Natural killer cell treated with Interleukin-12 subunit alpha and Interleukin-12 subunit beta and Interleukin-15 and Interleukin-18, amount 100 ng/mL, for 72 hours (primary cell): ENCODE measurements around the gene CD69. TPM values are rescaled to one million over a fixed set of nuclear protein-coding genes. Genes with fewer than 3 reads are reported as not detected.
"Not testable (repeated sequence)": the region's sequence is repeated elsewhere in the genome, so short reads cannot be mapped to it uniquely, and the experiment has no call there.

Source experiments
- ATAC-seq, 2 donors: fragments of 150-1000 bp; cut with Tn5 transposase in 1 of 2; sonication (Bioruptor Pico), chemical (Tn5 transposase) in 1 of 2; 2 replicates each; pipeline ENCODE4 v1.10.0; 2021
- DNase-seq: peaks from one replicate; pipeline ENCODE4 v3.0.0; 2022; ENCODE audit warnings: low spot score
- H3K27ac Mint-ChIP-seq, 2 donors: 1 replicate in 1 of 2; 2 replicates in 1 of 2; pipeline ENCODE4 v1.8.0; 2022; ENCODE audit warnings: mixed read lengths in 2 of 2, mild to moderate bottlenecking in 1 of 2, moderate library complexity in 1 of 2
- H3K27me3 Mint-ChIP-seq, 2 donors: 1 replicate in 1 of 2; 2 replicates in 1 of 2; pipeline ENCODE4 v1.8.0; 2022; ENCODE audit warnings: mixed read lengths in 2 of 2
- H3K36me3 Mint-ChIP-seq: one replicate; pipeline ENCODE4 v1.8.0; 2022; ENCODE audit warnings: mixed read lengths
- H3K4me1 Mint-ChIP-seq, 2 donors: 1 replicate in 1 of 2; 2 replicates in 1 of 2; pipeline ENCODE4 v1.8.0; 2022; ENCODE audit warnings: low read depth in 2 of 2, mixed read lengths in 2 of 2, mild to moderate bottlenecking in 1 of 2
- H3K4me3 Mint-ChIP-seq: one replicate; pipeline ENCODE4 v1.8.0; 2022; ENCODE audit warnings: mixed read lengths
- H3K9me3 Mint-ChIP-seq: 2 replicates; pipeline ENCODE4 v1.8.0; 2022; ENCODE audit warnings: mixed read lengths
- total RNA-seq, 2 donors: library from RNA; stranded (reverse); gene quantifications; one replicate each; pipeline ENCODE4 v1.2.3, GENCODE V29; 2022

CD69 gene
- total RNA-seq, 2 donors from 2014 or later: 53.6 to 55.6 TPM

DNA sequence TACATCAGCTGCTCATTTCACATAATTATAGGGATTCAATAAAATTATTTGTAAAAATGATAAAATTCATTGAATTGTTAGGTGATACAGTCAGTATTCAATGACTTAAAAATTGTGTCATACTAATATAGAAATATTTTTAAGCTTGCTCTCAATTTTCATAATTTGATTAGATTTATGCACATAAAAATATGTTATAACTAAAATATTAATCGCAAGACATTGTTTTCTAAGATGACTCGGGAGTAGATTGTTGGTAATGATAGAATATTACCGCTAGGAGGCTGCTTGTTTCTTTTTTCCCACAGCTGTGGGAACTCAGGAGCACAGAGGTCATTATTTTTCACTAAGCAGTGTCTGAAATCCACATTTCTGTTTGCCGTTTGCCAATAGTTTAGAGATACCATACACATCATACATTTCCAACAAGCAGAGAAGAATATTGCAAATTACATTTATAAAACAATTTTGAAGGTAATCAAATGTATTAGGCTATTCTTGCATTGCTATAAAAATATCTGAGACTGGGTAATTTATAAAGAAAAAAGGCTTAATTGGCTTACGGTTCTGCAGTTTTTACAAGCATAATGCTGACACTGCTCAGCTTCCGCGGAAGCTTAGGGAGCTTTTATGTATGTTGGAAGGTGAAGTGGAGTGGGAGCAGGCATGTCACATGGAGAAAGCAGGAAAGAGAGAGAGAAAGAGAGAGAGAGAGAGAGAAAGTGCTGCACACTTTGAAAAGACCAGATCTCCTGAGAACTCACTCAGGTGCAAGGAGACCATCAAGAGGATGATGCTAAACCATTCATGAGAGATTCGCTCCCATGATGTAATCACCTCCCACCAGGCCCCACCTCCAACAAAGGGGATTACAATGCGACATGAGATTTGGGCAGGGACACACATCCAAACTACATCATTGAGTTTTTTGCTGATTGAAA is 9.2 kb downstream of the CD69 start:
- Mint-ChIP-seq H3K27me3 (no peaks in the 10 kb centered on the region), H3K4me3 (peak overlapping the region; percentile 65)
- no peak for DNase-seq

DNA sequence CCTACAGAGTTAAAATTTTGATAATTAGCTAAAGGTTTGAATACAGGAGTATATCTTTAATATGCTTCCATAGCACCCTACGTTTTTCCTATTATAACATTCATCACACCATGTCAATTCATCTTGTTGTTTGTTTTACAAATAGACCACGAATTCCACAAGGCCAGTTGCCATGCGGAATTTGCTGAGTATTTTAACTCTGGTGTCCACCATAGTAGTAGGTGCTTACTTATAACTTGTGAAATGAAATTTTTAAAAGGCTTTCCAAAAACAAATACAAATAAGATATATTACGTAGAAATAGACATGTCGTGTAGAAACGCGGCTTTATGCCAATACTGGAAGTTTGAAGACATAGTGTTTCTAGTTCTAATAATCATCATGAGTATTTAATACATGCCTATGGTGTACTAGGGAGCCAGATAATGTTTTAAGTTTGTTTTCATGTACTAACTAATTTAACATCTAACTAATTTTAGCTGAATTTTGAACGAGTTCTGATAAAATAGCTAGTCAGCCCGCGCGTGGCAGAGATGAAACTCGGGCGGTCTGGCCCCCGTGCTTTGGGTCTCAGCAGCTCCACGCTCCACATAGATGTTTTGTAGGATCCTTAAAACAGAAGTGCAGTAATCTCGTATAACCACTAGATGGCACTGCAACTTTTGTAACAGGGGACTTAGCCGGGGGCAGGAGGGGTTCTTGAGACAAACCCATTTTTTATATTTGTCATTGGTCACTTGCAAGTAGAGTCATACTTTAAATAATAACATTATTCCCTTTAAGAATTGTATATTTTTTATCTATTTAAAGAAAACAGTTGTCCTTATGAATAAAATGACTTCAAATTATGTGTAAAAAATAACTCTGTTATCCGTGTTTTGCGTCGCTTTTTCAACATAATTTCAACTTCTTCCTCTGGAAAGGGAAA is 10.2 kb downstream of the CD69 start:
- Mint-ChIP-seq H3K27me3 (no peaks in the 10 kb centered on the region), H3K4me1 (peaks cover 25 to 47% of the 10 kb centered on the region in 2 donors), H3K27ac (peak overlapping the region; percentile 58 to 78), H3K9me3 (no peaks in the 10 kb centered on the region), H3K36me3 (peaks cover 28% of the 10 kb centered on the region), H3K4me3 (peak overlapping the region; percentile 76)
- ATAC-seq (peak; percentile 88), DNase-seq (peak; percentile 80)

More for the DNA sequence above, 9.2 kb downstream of the CD69 start:
- Mint-ChIP-seq H3K36me3 (peaks cover 37% of the 10 kb centered on the region), H3K4me1 (peaks cover 31 to 55% of the 10 kb centered on the region in 2 donors), H3K27ac (peak overlapping the region; percentile 58 to 78), H3K9me3 (no peaks in the 10 kb centered on the region)
- peak; percentile 53 to 64 for ATAC-seq

DNA sequence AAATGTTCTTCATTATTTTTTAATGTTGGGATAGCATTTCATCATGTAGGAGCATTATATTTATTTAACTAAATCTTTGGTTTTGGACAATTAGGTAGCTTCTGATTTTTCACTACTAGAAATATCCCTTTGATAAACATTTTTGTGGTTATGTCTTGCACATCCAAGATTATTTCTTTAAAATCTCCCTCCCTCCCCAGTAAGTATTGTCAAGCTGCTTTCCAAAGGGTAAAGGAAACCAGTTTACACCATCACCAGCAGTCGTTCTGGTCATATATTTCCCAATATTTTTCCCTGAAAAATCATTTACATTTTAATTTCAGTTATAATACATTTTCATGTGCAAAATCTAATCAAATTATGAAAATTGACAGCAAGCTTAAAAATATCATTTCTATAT is 11.1 kb downstream of the CD69 start:
- Mint-ChIP-seq H3K4me3 (no peak overlapping the region), H3K36me3 (peaks cover 19% of the 10 kb centered on the region), H3K9me3 (no peaks in the 10 kb centered on the region), H3K4me1 (peaks cover 21 to 43% of the 10 kb centered on the region in 2 donors), H3K27me3 (no peaks in the 10 kb centered on the region), H3K27ac (peak overlapping the region in 1 of 2 donors; percentile 37)
- no peak for DNase-seq
- no peak for ATAC-seq

DNA sequence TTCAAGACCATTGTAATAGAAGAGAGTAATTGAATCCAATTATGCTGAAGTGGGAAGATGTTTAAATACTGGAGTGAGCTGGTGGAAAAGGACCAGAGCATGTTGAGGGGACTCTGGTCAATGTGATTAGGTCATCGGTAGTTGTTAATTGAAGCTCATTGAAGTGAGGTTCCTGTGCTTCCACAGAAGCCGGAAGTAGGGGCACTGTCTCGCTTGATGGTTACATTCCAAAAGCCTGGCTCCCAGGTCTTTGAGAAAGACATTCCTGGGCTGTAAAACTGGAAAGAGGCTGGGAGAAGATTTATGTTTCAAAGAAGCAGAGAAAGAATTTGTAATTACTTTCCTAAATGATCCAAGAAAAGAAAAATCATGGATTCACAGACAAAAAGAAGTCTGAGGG is 15.5 kb downstream of the CD69 start:
- Mint-ChIP-seq H3K36me3 (peaks cover 5% of the 10 kb centered on the region), H3K27ac (peak overlapping the region; percentile 28 to 38), H3K27me3 (no peaks in the 10 kb centered on the region), H3K9me3 (no peaks in the 10 kb centered on the region), H3K4me3 (peak overlapping the region; percentile 5), H3K4me1 (peaks cover 32 to 44% of the 10 kb centered on the region in 2 donors)
- ATAC-seq (no peak), DNase-seq (no peak)

DNA sequence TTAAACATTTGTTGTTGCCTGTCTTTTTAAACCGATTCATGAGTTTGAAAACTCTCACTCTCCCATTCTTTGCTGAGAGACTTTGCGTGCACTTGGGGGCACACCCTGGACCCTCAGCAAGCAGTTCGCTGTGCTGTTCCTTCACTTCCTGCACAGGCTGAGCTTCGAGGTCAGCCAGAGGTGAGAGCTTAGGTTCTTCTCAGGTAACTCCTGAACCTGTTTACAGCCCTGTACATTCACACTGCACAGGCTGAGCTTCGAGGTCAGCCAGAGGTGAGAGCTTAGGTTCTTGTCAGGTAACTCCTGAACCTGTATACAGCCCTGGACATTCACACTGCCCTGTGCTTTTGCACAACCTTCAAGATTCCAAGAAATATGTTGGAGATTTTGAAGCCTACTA is 18.0 kb downstream of the CD69 start:
- H3K4me3 Mint-ChIP-seq: peak overlapping the region; percentile 82
- H3K36me3 Mint-ChIP-seq: peaks cover 7% of the 10 kb centered on the region
- peak in 1 of 2 donors; percentile 22 for ATAC-seq
- no peaks in the 10 kb centered on the region for H3K27me3 Mint-ChIP-seq
- no peaks in the 10 kb centered on the region for H3K9me3 Mint-ChIP-seq
- peak overlapping the region; percentile 83 to 89 for H3K27ac Mint-ChIP-seq
- H3K4me1 Mint-ChIP-seq: peaks cover 34 to 50% of the 10 kb centered on the region in 2 donors
- DNase-seq: no peak

DNA sequence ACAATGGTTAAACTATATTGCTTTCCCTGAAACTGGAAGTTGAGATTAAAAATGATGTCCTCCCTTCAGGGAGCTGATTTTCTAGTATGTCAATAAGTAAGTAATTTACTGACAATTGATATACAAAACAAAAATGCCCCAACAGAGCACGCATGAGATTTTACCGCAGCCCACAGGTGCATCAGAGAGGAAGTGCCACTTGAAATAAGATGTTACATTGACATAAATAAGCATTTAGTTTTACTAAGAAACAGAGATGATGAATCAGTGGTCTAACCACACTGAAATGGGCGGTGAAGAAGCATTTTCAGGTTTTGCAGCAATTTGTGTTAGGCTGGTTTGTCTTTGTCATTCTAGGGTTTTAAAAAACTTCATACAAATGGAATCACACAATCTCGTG is 19.0 kb downstream of the CD69 start:
- H3K4me1 Mint-ChIP-seq: peaks cover 40 to 50% of the 10 kb centered on the region in 2 donors
- peak overlapping the region; percentile 82 for H3K4me3 Mint-ChIP-seq
- H3K9me3 Mint-ChIP-seq: no peaks in the 10 kb centered on the region
- no peaks in the 10 kb centered on the region for H3K27me3 Mint-ChIP-seq
- peaks cover 7% of the 10 kb centered on the region for H3K36me3 Mint-ChIP-seq
- DNase-seq (peak; percentile 77), ATAC-seq (peak; percentile 91 to 94)
- peak overlapping the region; percentile 83 to 89 for H3K27ac Mint-ChIP-seq

DNA sequence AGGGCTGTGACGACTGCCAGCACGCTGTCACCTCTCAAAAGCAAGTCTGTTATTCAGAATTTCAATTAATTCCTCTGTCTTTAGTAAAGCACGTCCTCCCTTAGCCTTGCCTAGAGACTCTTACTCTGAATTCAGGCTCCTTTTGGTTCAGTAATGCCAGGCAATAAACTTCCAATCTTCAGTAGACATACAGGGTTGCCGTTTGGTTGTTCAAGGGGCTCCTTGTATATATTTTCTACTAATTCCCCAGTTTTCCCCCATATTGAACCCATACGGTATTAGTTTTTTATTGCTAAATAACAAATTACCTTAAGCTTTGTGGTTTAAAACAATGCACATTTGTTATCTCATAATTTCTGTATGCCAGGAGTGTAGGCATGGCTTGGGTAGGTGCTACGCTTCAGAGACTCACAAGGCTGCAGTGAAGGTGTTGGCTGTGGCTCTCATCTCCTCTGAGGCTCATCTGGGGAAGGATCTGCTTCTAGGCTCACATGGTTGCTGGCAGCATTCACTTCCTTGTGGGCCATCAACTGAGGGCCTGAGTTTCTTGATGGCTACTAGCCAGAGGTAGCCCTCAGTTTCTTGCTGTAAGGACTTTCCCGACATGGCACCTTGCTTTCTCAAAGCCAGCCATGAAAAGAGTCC is 20.5 kb downstream of the CD69 start:
- DNase-seq (no peak), ATAC-seq (no peak)
- Mint-ChIP-seq H3K27me3 (no peaks in the 10 kb centered on the region), H3K27ac (peak overlapping the region; percentile 45 to 81), H3K9me3 (no peaks in the 10 kb centered on the region), H3K4me3 (peak overlapping the region; percentile 64), H3K36me3 (peaks cover 7% of the 10 kb centered on the region), H3K4me1 (peaks cover 42 to 57% of the 10 kb centered on the region in 2 donors)

DNA sequence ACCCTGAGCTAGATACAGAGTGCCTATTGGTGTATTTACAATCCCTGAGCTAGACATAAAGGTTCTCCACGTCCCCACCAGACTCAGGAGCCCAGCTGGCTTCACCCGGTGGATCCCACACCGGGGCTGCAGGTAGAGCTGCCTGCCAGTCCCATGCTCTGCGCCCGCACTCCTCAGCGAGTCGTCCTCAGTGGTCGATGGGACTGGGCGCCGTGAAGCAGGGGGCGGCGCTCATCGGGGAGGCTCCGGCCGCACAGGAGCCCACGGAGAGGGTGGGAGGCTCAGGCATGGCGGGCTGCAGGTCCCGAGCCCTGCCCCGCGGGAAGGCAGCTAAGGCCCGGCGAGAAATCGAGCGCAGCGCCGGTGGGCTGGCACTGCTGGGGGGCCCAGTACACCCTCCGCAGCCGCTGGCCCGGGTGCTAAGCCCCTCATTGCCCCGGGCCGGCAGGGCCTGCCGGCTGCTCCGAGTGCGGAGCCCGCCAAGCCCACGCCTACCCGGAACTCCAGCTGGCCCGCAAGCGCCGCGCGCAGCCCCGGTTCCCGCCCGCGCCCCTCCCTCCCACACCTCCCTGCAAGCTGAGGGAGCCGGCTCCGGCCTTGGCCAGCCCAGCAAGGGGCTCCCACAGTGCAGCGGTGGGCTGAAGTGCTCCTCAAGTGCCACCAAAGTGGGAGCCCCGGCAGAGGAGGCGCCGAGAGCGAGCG is 21.1 kb downstream of the CD69 start:
- H3K36me3 Mint-ChIP-seq, H3K27me3 Mint-ChIP-seq, ATAC-seq, DNase-seq, H3K9me3 Mint-ChIP-seq: not testable (repeated sequence)
- Mint-ChIP-seq H3K27ac (peak overlapping the region; percentile 81), H3K4me1 (peaks cover 39 to 51% of the 10 kb centered on the region in 2 donors), H3K4me3 (peak overlapping the region; percentile 64)

DNA sequence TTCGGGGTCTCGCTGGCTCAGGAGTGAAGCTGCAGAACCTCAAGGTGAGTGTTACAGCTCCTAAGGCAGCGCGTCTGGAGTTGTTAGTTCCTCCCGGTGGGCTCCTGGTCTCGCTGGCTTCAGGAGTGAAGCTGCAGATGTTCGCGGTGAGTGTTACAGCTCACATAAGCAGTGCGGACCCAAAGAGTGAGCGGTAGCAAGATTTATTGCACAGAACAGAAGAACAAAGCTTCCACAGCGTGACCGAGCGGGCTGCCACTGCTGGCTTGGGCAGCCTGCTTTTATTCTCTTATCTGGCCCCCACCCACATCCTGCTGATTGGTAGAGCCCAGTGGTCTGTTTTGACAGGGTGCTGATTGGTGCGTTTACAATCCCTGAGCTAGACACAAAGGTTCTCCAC is 21.8 kb downstream of the CD69 start:
- not testable (repeated sequence) for H3K27me3 Mint-ChIP-seq, DNase-seq, ATAC-seq, H3K36me3 Mint-ChIP-seq, H3K4me3 Mint-ChIP-seq, H3K9me3 Mint-ChIP-seq
- Mint-ChIP-seq H3K27ac (peak overlapping the region; percentile 77 to 81), H3K4me1 (peaks cover 39 to 50% of the 10 kb centered on the region in 2 donors)

DNA sequence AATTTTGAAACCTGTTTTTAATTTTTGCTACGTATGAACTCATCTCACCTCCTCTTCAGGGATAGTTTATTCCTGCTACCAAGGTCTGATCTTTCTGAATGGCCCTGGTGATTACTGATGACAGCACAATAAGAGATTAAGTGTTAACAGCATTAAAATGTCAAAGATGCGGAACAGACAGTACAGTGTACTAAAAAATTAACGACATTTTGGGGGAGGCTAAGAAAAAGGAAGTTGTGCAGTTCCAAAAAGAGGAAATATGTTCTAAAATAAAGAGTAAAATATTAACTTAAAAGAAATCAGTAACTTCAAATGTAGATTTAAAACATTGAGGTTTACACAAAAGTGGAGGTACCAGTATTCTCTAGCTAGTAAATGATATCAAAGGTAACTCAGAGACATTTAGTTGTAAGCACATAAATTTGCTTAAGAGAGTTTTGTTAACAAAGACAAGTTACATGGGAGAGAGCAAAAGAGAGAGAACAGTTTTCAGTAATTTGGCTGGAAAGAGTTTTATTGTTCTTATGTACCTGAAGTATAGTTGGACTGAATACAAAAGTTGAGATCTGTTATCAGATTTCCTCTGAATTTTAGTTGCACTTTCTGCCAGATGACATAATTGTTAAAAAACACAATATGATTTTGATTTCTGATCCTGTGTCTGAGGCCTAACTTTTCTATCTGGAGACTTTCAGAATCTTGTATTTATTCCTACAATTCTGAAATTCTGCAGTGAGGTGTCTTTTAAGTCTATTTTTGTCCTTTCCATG is 23.6 kb downstream of the CD69 start:
- Mint-ChIP-seq H3K36me3 (peaks cover 7% of the 10 kb centered on the region), H3K27ac (peak overlapping the region; percentile 77 to 81), H3K9me3 (no peaks in the 10 kb centered on the region), H3K4me1 (peaks cover 35 to 44% of the 10 kb centered on the region in 2 donors), H3K4me3 (peak overlapping the region; percentile 71), H3K27me3 (no peaks in the 10 kb centered on the region)
- ATAC-seq (no peak), DNase-seq (no peak)

DNA sequence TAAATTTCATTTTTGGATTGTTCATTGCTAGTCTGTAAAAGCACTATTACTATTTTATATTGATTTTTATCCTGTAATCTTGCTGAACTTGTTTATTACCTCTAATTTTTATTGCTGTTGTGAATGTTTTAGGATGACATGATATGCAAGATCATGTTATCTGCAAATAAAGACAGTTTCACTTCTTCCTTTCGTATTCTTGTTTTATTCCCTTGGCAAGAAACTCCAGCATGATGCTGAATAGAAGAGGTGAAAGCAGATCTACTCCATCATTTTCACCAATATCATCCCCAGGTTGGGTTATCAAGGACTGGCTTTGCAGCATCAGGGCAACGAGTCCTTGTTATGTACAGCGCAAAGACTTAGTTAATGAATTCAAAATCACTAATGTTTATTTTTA is 25.1 kb downstream of the CD69 start:
- DNase-seq (no peak), ATAC-seq (no peak)
- peaks cover 29 to 47% of the 10 kb centered on the region in 2 donors for H3K4me1 Mint-ChIP-seq
- H3K27ac Mint-ChIP-seq: no peak overlapping the region
- H3K4me3 Mint-ChIP-seq: no peak overlapping the region
- peaks cover 6% of the 10 kb centered on the region for H3K36me3 Mint-ChIP-seq
- H3K9me3 Mint-ChIP-seq: no peaks in the 10 kb centered on the region
- no peaks in the 10 kb centered on the region for H3K27me3 Mint-ChIP-seq

DNA sequence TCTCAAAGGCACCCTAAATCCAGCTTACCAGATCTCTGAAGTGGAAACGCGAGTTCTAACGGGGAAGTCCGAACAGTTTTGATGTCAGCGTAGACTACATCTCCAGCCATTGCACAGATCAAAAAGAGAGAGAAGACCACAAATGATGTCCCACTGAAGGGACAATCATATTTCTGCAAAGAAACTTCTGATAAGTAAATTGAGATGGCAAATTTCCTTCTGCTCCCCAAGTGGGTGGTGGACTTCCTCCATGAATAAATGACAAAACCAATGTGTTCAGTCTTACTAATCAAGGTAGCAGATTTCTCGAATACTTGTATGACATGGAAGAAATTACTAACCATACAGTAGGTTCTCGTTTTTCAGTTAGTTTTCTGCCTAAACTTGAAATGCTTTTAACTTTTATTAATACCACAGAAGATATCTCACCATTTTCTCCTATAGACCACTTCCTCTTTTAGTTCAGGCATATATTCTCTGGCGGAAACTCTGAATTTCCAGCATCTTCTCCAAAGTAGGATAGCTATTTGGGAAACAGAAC is 27.7 kb downstream of the CD69 start, which contains the start of gene CLECL1:
TSS of gene CLECL1 (minus strand) at position 177 of the 541 bp plus-strand sequence.
- no peaks in the 10 kb centered on the region for H3K36me3 Mint-ChIP-seq
- no peaks in the 10 kb centered on the region for H3K9me3 Mint-ChIP-seq
- DNase-seq: no peak
- ATAC-seq: no peak
- peak within 1 kb of the TSS; percentile 45 for H3K4me3 Mint-ChIP-seq
- no peaks in the 10 kb centered on the region for H3K27me3 Mint-ChIP-seq
- peaks cover 20 to 36% of the 10 kb centered on the region in 2 donors for H3K4me1 Mint-ChIP-seq
- H3K27ac Mint-ChIP-seq: peak within 1 kb of the TSS; percentile 58 to 76
